ENCODE data around the gene SRRD.

GRCh38 chr22:26444777-26445176 is 38.9 kb upstream of the SRRD start:
- TF ChIP-seq CTCF (IDR thresholded peaks at IDR 0.05) (no peak), POLR2A (IDR thresholded peaks at IDR 0.05) (no peak)

Data from esophagus squamous epithelium (tissue), 4 donors.